Astrocyte of the spinal cord (primary cell): ENCODE measurements around the gene CEP89.
"Not testable (repeated sequence)": the region's sequence is repeated elsewhere in the genome, so short reads cannot be mapped to it uniquely, and the experiment has no call there.

Source experiments
- DNase-seq: peaks from one replicate; pipeline ENCODE4 v3.0.0; 2011; ENCODE audit warnings: low read depth, low spot score
- H3K4me3 ChIP-seq: 2 replicates; pipeline ENCODE4 v1.5.1; 2011; ENCODE audit warnings: low read depth, mild to moderate bottlenecking, low read length, moderate library complexity
- CTCF ChIP-seq: IDR thresholded peaks from 2 replicates; pipeline ENCODE4 v1.5.1; 2012; ENCODE audit warnings: low read depth, mild to moderate bottlenecking, low read length, inconsistent platforms
- in situ Hi-C: cut with HindIII; loops from 2 replicates; pipeline ENCODE4 v1.10.0; 2017; ENCODE audit warnings: low sequenced_read_pairs

Gene CEP89

GRCh38 chr19:32886241-32886640 is 85.5 kb downstream of the CEP89 start:
- TF ChIP-seq CTCF: no peak
- H3K4me3 ChIP-seq: no peak overlapping the region
- in situ Hi-C loops: no loop called here
- no peak for DNase-seq

DNA sequence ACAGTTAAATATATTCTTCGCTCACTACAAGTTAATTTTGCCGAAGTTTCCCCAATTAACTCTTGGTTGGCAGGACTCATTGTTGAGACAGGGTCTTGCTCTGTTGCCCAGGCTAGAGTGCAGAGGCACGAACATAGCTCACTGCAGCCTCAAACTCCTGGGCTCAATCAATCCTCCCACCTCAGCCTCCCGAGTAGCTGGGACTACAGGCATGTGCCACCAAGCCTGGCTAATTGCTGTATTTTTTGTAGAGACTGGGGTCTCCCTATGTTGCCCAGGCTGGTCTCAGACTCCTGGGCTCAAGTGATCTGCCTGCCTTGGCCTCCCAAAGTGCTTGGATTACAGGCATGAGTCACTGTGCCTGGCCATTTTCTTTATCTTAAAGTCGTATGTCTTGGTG is 86.5 kb downstream of the CEP89 start:
- in situ Hi-C loops, H3K4me3 ChIP-seq: not testable (repeated sequence)

DNA sequence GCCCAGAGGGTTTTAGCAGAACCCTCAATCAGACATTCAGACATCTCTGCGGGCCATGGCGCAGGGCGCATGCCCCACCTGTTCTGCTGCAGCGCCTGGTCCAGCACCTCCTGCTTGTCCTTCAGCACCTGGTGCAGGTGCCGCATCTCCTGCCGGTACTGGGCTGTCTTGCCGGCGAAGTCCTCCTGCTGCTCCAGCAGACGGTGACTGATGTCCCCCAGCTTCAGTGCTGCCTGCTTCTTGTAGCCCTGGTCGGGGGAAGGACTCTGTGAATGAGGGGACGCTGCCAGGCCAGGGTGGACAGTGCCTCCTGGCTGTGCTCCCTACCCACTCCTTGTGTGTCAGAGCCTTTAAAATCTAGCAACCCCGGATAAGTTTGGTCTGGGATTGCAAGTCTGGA is 90.0 kb downstream of the CEP89 start:
- in situ Hi-C loops: no loop called here
- no peak overlapping the region for H3K4me3 ChIP-seq
- DNase-seq: no peak
- no peak for TF ChIP-seq CTCF

More for the DNA sequence above, 86.5 kb downstream of the CEP89 start:
- DNase-seq: not testable (repeated sequence)

- DNase-seq: no peak
- no peak for TF ChIP-seq CTCF
- in situ Hi-C loops: no loop called here
- no peak overlapping the region for H3K4me3 ChIP-seq
Measured at GRCh38 chr19:32880622-32881021, 91.1 kb downstream of the CEP89 start.

GRCh38 chr19:32879741-32880140 is 92.0 kb downstream of the CEP89 start:
- no peak for DNase-seq
- H3K4me3 ChIP-seq: no peak overlapping the region
- no peak for TF ChIP-seq CTCF
- in situ Hi-C loops: no loop called here

DNA sequence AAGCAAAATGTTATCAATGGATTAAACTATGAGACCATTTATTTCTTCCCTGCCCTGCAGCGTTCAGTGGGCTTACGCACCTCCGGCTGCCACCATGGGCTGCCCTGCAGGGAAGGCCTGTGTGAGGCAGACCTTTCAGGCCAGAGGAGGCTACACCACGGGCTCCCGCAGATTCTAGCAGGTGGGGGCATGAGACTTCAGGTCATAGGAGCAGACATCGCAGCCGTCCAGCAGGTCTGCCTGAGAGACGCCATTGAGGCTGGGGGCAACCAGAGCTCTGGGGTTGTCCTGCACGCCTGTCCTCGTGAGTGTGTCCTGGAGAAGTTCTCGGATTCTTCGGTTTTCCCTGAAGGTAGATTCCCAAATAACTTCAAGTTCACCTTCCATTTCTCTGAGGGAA is 92.8 kb downstream of the CEP89 start:
- H3K4me3 ChIP-seq: no peak overlapping the region
- in situ Hi-C loops: no loop called here
- TF ChIP-seq CTCF: no peak
- DNase-seq: no peak

- no peak overlapping the region for H3K4me3 ChIP-seq
- no peak for TF ChIP-seq CTCF
- in situ Hi-C loops: no loop called here
- DNase-seq: no peak
Measured at GRCh38 chr19:32877977-32878745, 93.6 kb downstream of the CEP89 start.
